ENCODE results near the gene SHROOM1. TPM values are rescaled to one million over a fixed set of nuclear protein-coding genes. Genes with fewer than 3 reads are reported as not detected.
A peak's percentile ranks its signal among the peaks of the same experiment; 100 is the strongest.

The SHROOM1 gene
- total and polyA plus RNA-seq, 9 of the 15 experiments (the other 6 are each of a cell fraction or from before 2014, with no cell fraction given), result 0.44 to 26.5 (median 11.9) TPM

DNA sequence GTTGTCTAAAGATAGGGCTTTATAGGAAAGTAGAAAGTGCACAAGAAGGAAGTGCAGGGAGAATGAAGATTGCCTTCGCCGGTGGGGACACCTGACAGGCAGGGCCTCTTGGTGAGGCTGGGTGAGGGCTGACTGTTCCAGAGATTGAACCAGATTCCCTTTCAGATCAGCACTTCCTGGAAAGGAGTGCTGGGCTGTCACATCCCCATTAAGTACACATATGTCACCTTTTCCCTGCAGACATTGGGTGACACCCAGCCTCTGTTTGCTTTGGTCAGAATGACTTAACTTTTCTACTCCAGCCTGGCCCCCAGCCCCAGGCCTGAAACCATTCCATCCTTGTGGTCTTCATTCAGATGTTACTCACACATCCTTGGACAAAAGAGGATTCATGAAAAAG lies 7.4 kb upstream of the SHROOM1 start:
- CTCF ChIA-PET (ENCODE audit: low intra/inter-chr PET ratio), result no interaction called here
- no peaks in the 10 kb centered on the region for H3K36me3 ChIP-seq (ENCODE audit: control insufficient read depth, insufficient read depth, low read length)
- TF ChIP-seq MEIS2 (IDR thresholded peaks at IDR 0.05; ENCODE audit: partially characterized antibody) (peak; percentile 50), KDM5B (IDR thresholded peaks at IDR 0.05; ENCODE audit: insufficient replicate concordance, low read depth, low read length) (no peak), REST (IDR thresholded peaks at IDR 0.05; ENCODE audit: borderline replicate concordance) (0 out of 2 replicates have a peak, but pooled peaks have one; percentile 6), REST (CRISPR knock-in tag; IDR thresholded peaks at IDR 0.05; ENCODE audit: low read depth) (no peak), ETV1 (tag; conservative IDR thresholded peaks at IDR 0.05; ENCODE audit: low read depth) (no peak), ZNF778 (CRISPR knock-in tag; IDR thresholded peaks at IDR 0.05) (no peak), SPI1 (IDR thresholded peaks at IDR 0.05; ENCODE audit: borderline replicate concordance, low read depth, low read length) (peak; percentile 46; the same call in 1 of the 2 replicates), SIX5 (IDR thresholded peaks at IDR 0.05; ENCODE audit: borderline replicate concordance in 1 of 2, insufficient read depth in 1 of 2, low read depth in 1 of 2, low read length in 2 of 2) (no peak), CEBPG (CRISPR knock-in tag; IDR thresholded peaks at IDR 0.05) (no peak), CEBPG (tag; conservative IDR thresholded peaks at IDR 0.05 in 1 of 2, IDR thresholded peaks at IDR 0.05 in 1 of 2) (no peak), SP1 (CRISPR knock-in tag; IDR thresholded peaks at IDR 0.05) (no peak), TARDBP (IDR thresholded peaks at IDR 0.05) (no peak), ZBTB7A (IDR thresholded peaks at IDR 0.05; ENCODE audit: borderline replicate concordance, control insufficient read depth, low read depth, low read length) (no peak)
- TF ChIP-seq, protein P1, sequence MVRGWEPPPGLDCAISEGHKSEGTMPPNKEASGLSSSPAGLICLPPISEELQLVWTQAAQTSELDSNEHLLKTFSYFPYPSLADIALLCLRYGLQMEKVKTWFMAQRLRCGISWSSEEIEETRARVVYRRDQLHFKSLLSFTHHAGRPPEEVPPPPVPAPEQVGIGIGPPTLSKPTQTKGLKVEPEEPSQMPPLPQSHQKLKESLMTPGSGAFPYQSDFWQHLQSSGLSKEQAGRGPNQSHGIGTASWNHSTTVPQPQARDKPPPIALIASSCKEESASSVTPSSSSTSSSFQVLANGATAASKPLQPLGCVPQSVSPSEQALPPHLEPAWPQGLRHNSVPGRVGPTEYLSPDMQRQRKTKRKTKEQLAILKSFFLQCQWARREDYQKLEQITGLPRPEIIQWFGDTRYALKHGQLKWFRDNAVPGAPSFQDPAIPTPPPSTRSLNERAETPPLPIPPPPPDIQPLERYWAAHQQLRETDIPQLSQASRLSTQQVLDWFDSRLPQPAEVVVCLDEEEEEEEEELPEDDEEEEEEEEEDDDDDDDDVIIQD (CRISPR knock-in tag; IDR thresholded peaks at IDR 0.05), result no peak

More for the DNA sequence above, 7.4 kb upstream of the SHROOM1 start:
- H3K79me2 ChIP-seq (ENCODE audit: control insufficient read depth, insufficient read depth, low read length), result no peaks in the 10 kb centered on the region
- no peaks in the 10 kb centered on the region for H4K20me1 ChIP-seq (replicated peaks; ENCODE audit: control insufficient read depth, insufficient read depth, low read length)
- BruUV-seq (replicated peaks), result no TSS peak
- H3K9ac ChIP-seq (ENCODE audit: insufficient read depth in 1 of 2, low read depth in 2 of 2, low read length in 2 of 2), result no peak overlapping the region
- ATAC-seq (peak; percentile 51), FAIRE-seq (no peak), DNase-seq (ENCODE audit: extremely low read depth in 1 of 4, low spot score in 3 of 4) (no peak)
- H3K4me3 ChIP-seq, result no peak overlapping the region
- POLR2A ChIA-PET, result interaction anchor here (0.9 to 1.3 kb wide), 2 partner anchors 17 to 30 kb away, joined by 3 to 7 read pairs; no protein-coding TSS in a partner anchor
- in situ Hi-C loops (cut with MboI) (no loop called here), intact Hi-C loops (cut with micrococcal nuclease) (no loop called here)
- WGBS (ENCODE audit: insufficient coverage, low coverage, missing lambda C conversion rate), result 67% methylated on average over 2 of the region's 2 CpGs
- no peaks in the 10 kb centered on the region for H3K27me3 ChIP-seq (ENCODE audit: control insufficient read depth in 2 of 2, insufficient read depth in 2 of 2, low read length in 2 of 2)
- no peak overlapping the region for H3K27ac ChIP-seq (ENCODE audit: extremely low read depth, low read depth, low read length)
- peak overlapping the region; percentile 49 for H2AFZ ChIP-seq (ENCODE audit: low read depth, low read length)
- H3K4me2 ChIP-seq (ENCODE audit: insufficient read depth, low read length), result no peak overlapping the region
- H3K9me1 ChIP-seq (ENCODE audit: control insufficient read depth, insufficient read depth, low read length), result no peaks in the 10 kb centered on the region
- H3K9me3 ChIP-seq (replicated peaks; ENCODE audit: control insufficient read depth, insufficient read depth, low read depth, low read length), result no peaks in the 10 kb centered on the region
- peaks cover 0 to 19% of the 10 kb centered on the region in 2 experiments; a peak in 3 of 5 replicates for H3K4me1 ChIP-seq (replicated peaks in 1 of 2; ENCODE audit: control insufficient read depth in 2 of 2, insufficient read depth in 2 of 2, low read length in 2 of 2)

Data from K562 (cell line).